Skeletal muscle tissue (tissue), 4 donors: ENCODE results near the gene TBC1D10A. TPM values are rescaled to one million over a fixed set of nuclear protein-coding genes. Genes with fewer than 3 reads are reported as not detected.

ENCODE experiments used
- H3K27ac ChIP-seq: one replicate; pipeline ENCODE4 v1.7.0; 2013; ENCODE audit warnings: mild to moderate bottlenecking, low read depth, low read length, inconsistent platforms
- H3K27me3 ChIP-seq, 3 donors: one replicate each; pipeline ENCODE4 v1.7.0; 2013; ENCODE audit warnings: low read length in 3 of 3; ENCODE audit not compliant: control insufficient read depth in 3 of 3, insufficient read depth in 3 of 3
- H3K36me3 ChIP-seq, 3 donors: one replicate each; pipeline ENCODE4 v1.7.0; 2013; ENCODE audit warnings: low read length in 3 of 3; ENCODE audit not compliant: control insufficient read depth in 3 of 3, insufficient read depth in 3 of 3
- H3K4me1 ChIP-seq, 3 donors: one replicate each; pipeline ENCODE4 v1.7.0; 2013; ENCODE audit warnings: low read length in 3 of 3, mild to moderate bottlenecking in 3 of 3; ENCODE audit not compliant: control insufficient read depth in 3 of 3, insufficient read depth in 3 of 3
- H3K4me3 ChIP-seq, 3 donors: one replicate each; pipeline ENCODE4 v1.7.0; 2013; ENCODE audit warnings: low read length in 3 of 3
- H3K9ac ChIP-seq, 3 donors: one replicate each; pipeline ENCODE4 v1.7.0; 2013; ENCODE audit warnings: low read length in 3 of 3, mild to moderate bottlenecking in 3 of 3, moderate library complexity in 2 of 3, low read depth in 1 of 3
- H3K9me3 ChIP-seq, 3 donors: one replicate each; pipeline ENCODE4 v1.7.0; 2013; ENCODE audit warnings: low read length in 3 of 3; ENCODE audit not compliant: control insufficient read depth in 3 of 3
- total RNA-seq: library from RNA; depleted of rRNA; stranded (reverse); fragments of >200 nt; gene quantifications from one replicate; pipeline ENCODE4 v1.2.3, GENCODE V29; 2014
- donor health status: Osteomylitis.

The TBC1D10A gene
- total RNA-seq, 1 donor from 2014 or later: 7.3 TPM

DNA sequence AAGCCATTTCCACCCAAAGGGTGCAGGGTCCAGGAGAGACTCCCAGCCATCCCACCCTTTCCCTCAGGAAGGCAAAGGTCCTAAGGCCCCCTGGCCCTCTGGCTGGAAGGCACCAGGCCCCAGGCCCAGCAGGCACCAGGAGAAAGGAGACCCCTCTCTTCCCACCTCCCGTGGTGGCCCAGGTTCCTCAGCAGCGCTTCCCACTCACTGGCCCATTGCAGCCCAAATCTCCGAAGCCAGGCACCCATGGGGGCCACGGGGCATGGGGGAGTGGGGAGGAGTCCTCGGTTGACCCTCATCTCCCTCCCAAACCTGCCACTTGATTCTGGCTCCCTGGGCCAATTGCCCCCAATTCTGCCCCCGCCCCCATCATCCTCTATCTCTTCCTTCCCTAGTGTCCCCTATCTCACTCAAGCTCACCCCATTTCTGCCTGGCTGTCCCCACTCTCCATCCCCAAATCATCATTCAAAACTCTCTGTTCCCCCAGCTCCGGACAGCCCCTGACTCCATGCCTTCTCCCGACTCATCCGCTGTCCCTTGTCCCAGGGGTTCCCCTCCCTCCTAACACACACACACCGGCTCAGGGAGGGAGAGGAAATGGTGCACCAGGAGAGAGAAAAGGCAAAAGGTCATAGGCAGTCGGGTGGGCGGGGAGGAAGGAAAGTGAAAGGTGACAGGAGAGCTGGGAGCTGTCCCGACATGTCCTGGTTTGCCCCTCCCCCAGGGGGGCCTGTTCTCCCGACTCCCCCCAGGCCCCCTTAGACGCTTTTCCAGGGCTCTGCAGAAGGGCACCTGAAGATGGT lies 81.4 kb downstream of the TBC1D10A start:
- Histone ChIP-seq H3K9me3 (no peaks in the 10 kb centered on the region), H3K9ac (peak overlapping the region in 2 of 3 donors; percentile 62), H3K27me3 (peaks cover 39 to 57% (median 40%) of the 10 kb centered on the region in 3 donors), H3K4me3 (peak overlapping the region in 1 of 3 donors; percentile 69), H3K4me1 (peaks cover 11 to 25% (median 16%) of the 10 kb centered on the region in 3 donors), H3K36me3 (no peaks in the 10 kb centered on the region), H3K27ac (no peak overlapping the region)

GRCh38 chr22:30244641-30245040 lies 82.1 kb downstream of the TBC1D10A start:
- Histone ChIP-seq H3K27ac (no peak overlapping the region), H3K36me3 (no peaks in the 10 kb centered on the region), H3K27me3 (peaks cover 39 to 61% (median 40%) of the 10 kb centered on the region in 3 donors), H3K4me3 (no peak overlapping the region), H3K9ac (no peak overlapping the region), H3K9me3 (no peaks in the 10 kb centered on the region), H3K4me1 (peaks cover 11 to 25% (median 16%) of the 10 kb centered on the region in 3 donors)

GRCh38 chr22:30244066-30244465 lies 82.7 kb downstream of the TBC1D10A start:
- no peak overlapping the region for H3K9ac ChIP-seq
- no peak overlapping the region for H3K4me3 ChIP-seq
- H3K9me3 ChIP-seq: no peaks in the 10 kb centered on the region
- H3K27ac ChIP-seq: no peak overlapping the region
- no peaks in the 10 kb centered on the region for H3K36me3 ChIP-seq
- H3K27me3 ChIP-seq: peaks cover 39 to 62% (median 41%) of the 10 kb centered on the region in 3 donors
- H3K4me1 ChIP-seq: peaks cover 11 to 25% (median 16%) of the 10 kb centered on the region in 3 donors

GRCh38 chr22:30243661-30244060 lies 83.1 kb downstream of the TBC1D10A start:
- peaks cover 36 to 63% (median 38%) of the 10 kb centered on the region in 3 donors for H3K27me3 ChIP-seq
- H3K4me1 ChIP-seq: peaks cover 11 to 21% (median 12%) of the 10 kb centered on the region in 3 donors
- H3K9me3 ChIP-seq: no peaks in the 10 kb centered on the region
- H3K36me3 ChIP-seq: no peaks in the 10 kb centered on the region
- H3K9ac ChIP-seq: no peak overlapping the region
- no peak overlapping the region for H3K4me3 ChIP-seq
- no peak overlapping the region for H3K27ac ChIP-seq

Other genes with a start within 250 kb of the TBC1D10A start
- gene HORMAD2, start 246.5 kb downstream of the TBC1D10A start, total RNA-seq: not detected
- 0.52 TPM for gene LIF, start 80.2 kb downstream of the TBC1D10A start, total RNA-seq
- gene OSM, start 60.1 kb downstream of the TBC1D10A start, total RNA-seq: 0.52 TPM
- 2.6 TPM for gene CASTOR1, start 37.4 kb downstream of the TBC1D10A start, total RNA-seq
- gene SF3A1, start 30.0 kb upstream of the TBC1D10A start, total RNA-seq: 18.8 TPM
- gene CCDC157, start 30.1 kb upstream of the TBC1D10A start, total RNA-seq: 1.0 TPM
- 7.3 TPM for gene RNF215, start 60.5 kb upstream of the TBC1D10A start, total RNA-seq
- gene SEC14L2, start 70.1 kb upstream of the TBC1D10A start, total RNA-seq: 2.1 TPM
- 6.8 TPM for gene MTFP1, start 98.8 kb upstream of the TBC1D10A start, total RNA-seq
- gene SEC14L3, start 145.1 kb upstream of the TBC1D10A start, total RNA-seq: not detected
- under 0.01 TPM for gene SEC14L4, start 178.8 kb upstream of the TBC1D10A start, total RNA-seq
- gene SEC14L6, start 219.8 kb upstream of the TBC1D10A start, total RNA-seq: not detected
- gene GAL3ST1, start 247.7 kb upstream of the TBC1D10A start, total RNA-seq: 2.6 TPM